Measurements from ENCODE around the gene FAM184B. TPM values are rescaled to one million over a fixed set of nuclear protein-coding genes. Genes with fewer than 3 reads are reported as not detected.

FAM184B gene
- total RNA-seq, 1 experiment from 2014 or later = 0.09 TPM

DNA sequence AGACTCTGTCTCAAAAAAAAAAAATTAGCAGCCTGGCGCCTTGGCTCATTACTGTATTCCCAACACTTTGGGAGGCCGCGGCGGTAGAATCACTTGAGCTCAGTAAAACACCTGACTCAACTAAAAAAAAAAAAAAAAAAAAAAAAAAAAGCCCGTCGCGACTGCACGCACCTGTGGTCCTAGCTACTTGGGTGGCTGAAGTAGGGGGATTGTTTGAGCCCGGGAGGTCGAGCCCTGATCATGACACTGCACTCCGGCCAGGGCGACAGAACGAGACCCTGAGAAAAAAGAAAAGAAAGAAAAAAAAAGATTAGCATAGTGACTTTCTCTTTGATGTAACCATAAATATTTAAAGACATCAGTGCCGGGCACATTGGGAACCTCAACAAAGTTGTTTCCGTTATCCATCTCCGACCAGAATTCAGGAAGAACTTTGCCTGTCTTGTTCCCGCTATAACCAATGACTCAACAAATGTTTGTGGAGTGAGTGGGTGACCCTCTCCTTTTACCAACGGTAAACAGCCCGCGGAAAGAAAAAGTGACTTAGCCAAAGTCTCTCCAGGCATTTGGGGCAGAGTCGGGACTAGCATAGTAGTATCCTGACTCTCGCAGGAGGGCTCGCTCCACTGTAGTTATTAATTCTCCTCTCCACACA is 167.5 kb downstream of the FAM184B start:
- no peak overlapping the region for H2BK120ac ChIP-seq (ENCODE audit: low read depth, low read length, poor library complexity, severe bottlenecking)
- no peak overlapping the region for H3K4ac ChIP-seq (ENCODE audit: low read depth, low read length)
- no peak overlapping the region for H2BK15ac ChIP-seq (ENCODE audit: low read depth, low read length)
- no peak overlapping the region for H3T11ph ChIP-seq (ENCODE audit: low read length)
- no peak overlapping the region for H4K91ac ChIP-seq (ENCODE audit: insufficient read length, low read depth, low read length)
- H3K4me3 Mint-ChIP-seq = peak overlapping the region; percentile 93 to 94
- no peaks in the 10 kb centered on the region for H3K27me3 Mint-ChIP-seq (ENCODE audit: low read depth)
- no peak overlapping the region for H4K8ac ChIP-seq (replicated peaks; ENCODE audit: insufficient read length, low read depth, low read length)
- peak overlapping the region; percentile 88 for H3K4me2 ChIP-seq (ENCODE audit: insufficient read depth, insufficient read length, low read length)
- peak overlapping the region; percentile 33 to 99 (median 99); a peak in 6 of 7 replicates for H3K27ac Mint-ChIP-seq
- no peaks in the 10 kb centered on the region for H3K27me3 ChIP-seq (ENCODE audit: insufficient read depth, low read length)
- H3K9me3 Mint-ChIP-seq = no peaks in the 10 kb centered on the region
- peaks cover 27% of the 10 kb centered on the region for H3K79me2 ChIP-seq (ENCODE audit: insufficient read depth, low read length)
- H2AFZ ChIP-seq (ENCODE audit: low read length) = peak overlapping the region; percentile 81
- no peak overlapping the region for H2BK12ac ChIP-seq (ENCODE audit: insufficient read length, low read depth, low read length)
- H3K4me1 Mint-ChIP-seq = peaks cover 9 to 23% of the 10 kb centered on the region in 2 experiments
- peaks cover 7 to 21% (median 13%) of the 10 kb centered on the region in 3 experiments; a peak in 6 of 7 replicates for H3K36me3 Mint-ChIP-seq (ENCODE audit: insufficient read depth in 1 of 3, low read depth in 3 of 3)
- H4K5ac ChIP-seq (ENCODE audit: insufficient read length, low read depth, low read length) = no peak overlapping the region
- H3K27ac ChIP-seq (ENCODE audit: insufficient read length, low read depth, low read length) = no peak overlapping the region
- WGBS (ENCODE audit: extremely low coverage, insufficient read length, low lambda C conversion rate) = no CpG with 5 or more reads among the region's 23 CpGs
- H3K23me2 ChIP-seq (ENCODE audit: insufficient read length, low read depth, low read length, poor library complexity, severe bottlenecking) = peaks cover 7% of the 10 kb centered on the region
- no peaks in the 10 kb centered on the region for H3K4me1 ChIP-seq (ENCODE audit: insufficient read depth, low read length)
- TF ChIP-seq, protein P1, sequence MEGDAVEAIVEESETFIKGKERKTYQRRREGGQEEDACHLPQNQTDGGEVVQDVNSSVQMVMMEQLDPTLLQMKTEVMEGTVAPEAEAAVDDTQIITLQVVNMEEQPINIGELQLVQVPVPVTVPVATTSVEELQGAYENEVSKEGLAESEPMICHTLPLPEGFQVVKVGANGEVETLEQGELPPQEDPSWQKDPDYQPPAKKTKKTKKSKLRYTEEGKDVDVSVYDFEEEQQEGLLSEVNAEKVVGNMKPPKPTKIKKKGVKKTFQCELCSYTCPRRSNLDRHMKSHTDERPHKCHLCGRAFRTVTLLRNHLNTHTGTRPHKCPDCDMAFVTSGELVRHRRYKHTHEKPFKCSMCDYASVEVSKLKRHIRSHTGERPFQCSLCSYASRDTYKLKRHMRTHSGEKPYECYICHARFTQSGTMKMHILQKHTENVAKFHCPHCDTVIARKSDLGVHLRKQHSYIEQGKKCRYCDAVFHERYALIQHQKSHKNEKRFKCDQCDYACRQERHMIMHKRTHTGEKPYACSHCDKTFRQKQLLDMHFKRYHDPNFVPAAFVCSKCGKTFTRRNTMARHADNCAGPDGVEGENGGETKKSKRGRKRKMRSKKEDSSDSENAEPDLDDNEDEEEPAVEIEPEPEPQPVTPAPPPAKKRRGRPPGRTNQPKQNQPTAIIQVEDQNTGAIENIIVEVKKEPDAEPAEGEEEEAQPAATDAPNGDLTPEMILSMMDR (conservative IDR thresholded peaks at IDR 0.05) = no peak
- peaks cover 5% of the 10 kb centered on the region for H3K79me1 ChIP-seq (ENCODE audit: insufficient read depth, low read depth, low read length, poor library complexity, severe bottlenecking)
- H3K14ac ChIP-seq (ENCODE audit: insufficient read depth, low read length) = no peak overlapping the region
- peak overlapping the region; percentile 61 for H3K9ac ChIP-seq (ENCODE audit: extremely low read depth, insufficient read length, low read length)
- H2BK5ac ChIP-seq (ENCODE audit: insufficient read length, low read length) = no peak overlapping the region
- no peaks in the 10 kb centered on the region for H4K20me1 ChIP-seq (ENCODE audit: control insufficient read depth, insufficient read depth, insufficient read length)
- H2AK5ac ChIP-seq (ENCODE audit: insufficient read length, low read length) = no peak overlapping the region
- no peak overlapping the region for H2BK20ac ChIP-seq (ENCODE audit: low read depth, low read length, poor library complexity, severe bottlenecking)
- DNase-seq = no peak
- H3K56ac ChIP-seq (ENCODE audit: insufficient read length, low read depth, low read length) = no peak overlapping the region
- H3K18ac ChIP-seq (ENCODE audit: insufficient read length, low read depth, low read length) = no peak overlapping the region
- no peak overlapping the region for H3K23ac ChIP-seq (ENCODE audit: insufficient read length, low read depth, low read length)
- no peaks in the 10 kb centered on the region for H3K9me3 ChIP-seq (ENCODE audit: control insufficient read depth, low read depth, low read length)
